GM12872 (cell line): Measurements from ENCODE around the gene SLCO6A1.
A peak's percentile ranks its signal among the peaks of the same experiment; 100 is the strongest.

ENCODE experiments used
- CTCF ChIP-seq: IDR thresholded peaks from 3 replicates; pipeline ENCODE4 v1.5.1; 2011; ENCODE audit warnings: low read depth, mild to moderate bottlenecking, low read length, moderate library complexity; ENCODE audit not compliant: insufficient read depth

The SLCO6A1 gene

GRCh38 chr5:102450313-102450990 lies 48.3 kb downstream of the SLCO6A1 start:
- peak; percentile 56 for TF ChIP-seq CTCF

GRCh38 chr5:102433473-102433872 lies 65.3 kb downstream of the SLCO6A1 start:
- no peak for TF ChIP-seq CTCF

GRCh38 chr5:102421647-102422046 lies 77.2 kb downstream of the SLCO6A1 start:
- TF ChIP-seq CTCF = no peak

- TF ChIP-seq CTCF = no peak
Observed at GRCh38 chr5:102418531-102418930, 80.3 kb downstream of the SLCO6A1 start.

- TF ChIP-seq CTCF = no peak
Observed at GRCh38 chr5:102414448-102414847, 84.4 kb downstream of the SLCO6A1 start.

- no peak for TF ChIP-seq CTCF
Observed at GRCh38 chr5:102388235-102388634, 110.6 kb downstream of the SLCO6A1 start.

GRCh38 chr5:102385365-102385764 lies 113.4 kb downstream of the SLCO6A1 start:
- TF ChIP-seq CTCF = no peak
